ENCODE data around the gene ITPKC. TPM values are rescaled to one million over a fixed set of nuclear protein-coding genes. Genes with fewer than 3 reads are reported as not detected.

ITPKC gene
- total RNA-seq, 1 donor from 2014 or later = 13.8 TPM

DNA sequence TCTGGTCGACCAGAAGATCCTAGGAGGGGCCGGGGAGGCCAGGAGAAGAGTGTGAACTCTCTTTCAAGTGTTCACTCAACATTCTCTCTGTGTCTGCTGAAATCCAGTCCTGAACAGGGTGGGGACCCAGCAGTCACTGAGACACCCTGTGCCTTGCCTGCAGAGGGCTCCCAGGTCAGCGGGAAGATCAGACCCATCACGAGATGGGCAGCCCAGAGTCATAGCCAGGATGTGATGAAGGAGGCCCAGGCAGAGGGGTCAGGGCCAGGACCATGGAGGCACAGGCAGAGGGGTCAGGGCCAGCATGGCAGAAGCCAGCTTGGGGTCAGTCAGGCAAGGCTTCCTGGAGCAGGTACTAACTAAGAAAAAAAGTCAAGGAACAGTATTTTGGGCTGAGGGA lies 35.9 kb upstream of the ITPKC start:
- H3K4me3 Mint-ChIP-seq (ENCODE audit: unreplicated experiment) = no peak overlapping the region
- H3K36me3 Mint-ChIP-seq (ENCODE audit: unreplicated experiment) = peaks cover 11% of the 10 kb centered on the region
- DNase-seq = no peak
- H3K27ac Mint-ChIP-seq (ENCODE audit: unreplicated experiment) = no peak overlapping the region
- peaks cover 2% of the 10 kb centered on the region for H3K9me3 Mint-ChIP-seq (ENCODE audit: unreplicated experiment)
- H3K4me1 Mint-ChIP-seq (ENCODE audit: low read depth, unreplicated experiment) = peaks cover 4% of the 10 kb centered on the region
- H3K27me3 Mint-ChIP-seq (ENCODE audit: unreplicated experiment) = peaks cover 2% of the 10 kb centered on the region
- TF ChIP-seq, protein P1, sequence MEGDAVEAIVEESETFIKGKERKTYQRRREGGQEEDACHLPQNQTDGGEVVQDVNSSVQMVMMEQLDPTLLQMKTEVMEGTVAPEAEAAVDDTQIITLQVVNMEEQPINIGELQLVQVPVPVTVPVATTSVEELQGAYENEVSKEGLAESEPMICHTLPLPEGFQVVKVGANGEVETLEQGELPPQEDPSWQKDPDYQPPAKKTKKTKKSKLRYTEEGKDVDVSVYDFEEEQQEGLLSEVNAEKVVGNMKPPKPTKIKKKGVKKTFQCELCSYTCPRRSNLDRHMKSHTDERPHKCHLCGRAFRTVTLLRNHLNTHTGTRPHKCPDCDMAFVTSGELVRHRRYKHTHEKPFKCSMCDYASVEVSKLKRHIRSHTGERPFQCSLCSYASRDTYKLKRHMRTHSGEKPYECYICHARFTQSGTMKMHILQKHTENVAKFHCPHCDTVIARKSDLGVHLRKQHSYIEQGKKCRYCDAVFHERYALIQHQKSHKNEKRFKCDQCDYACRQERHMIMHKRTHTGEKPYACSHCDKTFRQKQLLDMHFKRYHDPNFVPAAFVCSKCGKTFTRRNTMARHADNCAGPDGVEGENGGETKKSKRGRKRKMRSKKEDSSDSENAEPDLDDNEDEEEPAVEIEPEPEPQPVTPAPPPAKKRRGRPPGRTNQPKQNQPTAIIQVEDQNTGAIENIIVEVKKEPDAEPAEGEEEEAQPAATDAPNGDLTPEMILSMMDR (IDR thresholded peaks at IDR 0.05; ENCODE audit: partially characterized antibody, unreplicated experiment) = no peak

- DNase-seq = no peak
- TF ChIP-seq, protein P1 (IDR thresholded peaks at IDR 0.05; ENCODE audit: partially characterized antibody, unreplicated experiment) = no peak
- Mint-ChIP-seq H3K9me3 (ENCODE audit: unreplicated experiment) (peaks cover 2% of the 10 kb centered on the region), H3K36me3 (ENCODE audit: unreplicated experiment) (peaks cover 11% of the 10 kb centered on the region), H3K4me1 (ENCODE audit: low read depth, unreplicated experiment) (peaks cover 4% of the 10 kb centered on the region), H3K27ac (ENCODE audit: unreplicated experiment) (no peak overlapping the region), H3K27me3 (ENCODE audit: unreplicated experiment) (peaks cover 2% of the 10 kb centered on the region), H3K4me3 (ENCODE audit: unreplicated experiment) (no peak overlapping the region)
These were observed 34.4 kb upstream of the ITPKC start for GRCh38 chr19:40682431-40682964.

DNA sequence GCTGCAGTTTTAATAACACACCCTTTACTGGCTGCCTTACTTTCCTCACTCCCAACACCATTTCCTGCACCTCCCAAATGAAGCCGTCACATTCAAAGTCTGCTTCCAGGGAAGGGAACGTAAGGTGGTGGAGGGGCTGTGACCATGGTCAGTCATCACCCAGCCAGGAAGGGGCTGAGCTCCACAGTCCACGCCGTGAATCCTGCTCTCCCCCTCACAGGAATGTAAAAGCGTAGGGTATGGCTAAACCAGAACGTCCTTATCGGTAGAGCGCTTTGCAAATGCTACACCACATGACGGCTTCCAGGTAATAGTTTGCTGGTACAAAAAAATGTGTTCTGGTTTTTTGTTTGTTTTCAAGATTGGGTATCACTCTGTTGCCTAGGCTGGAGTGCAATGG lies 33.5 kb upstream of the ITPKC start:
- peaks cover 2% of the 10 kb centered on the region for H3K9me3 Mint-ChIP-seq (ENCODE audit: unreplicated experiment)
- DNase-seq = no peak
- no peak overlapping the region for H3K27ac Mint-ChIP-seq (ENCODE audit: unreplicated experiment)
- peaks cover 4% of the 10 kb centered on the region for H3K4me1 Mint-ChIP-seq (ENCODE audit: low read depth, unreplicated experiment)
- peaks cover 11% of the 10 kb centered on the region for H3K36me3 Mint-ChIP-seq (ENCODE audit: unreplicated experiment)
- TF ChIP-seq, protein P1 (IDR thresholded peaks at IDR 0.05; ENCODE audit: partially characterized antibody, unreplicated experiment) = no peak
- peaks cover 2% of the 10 kb centered on the region for H3K27me3 Mint-ChIP-seq (ENCODE audit: unreplicated experiment)
- no peak overlapping the region for H3K4me3 Mint-ChIP-seq (ENCODE audit: unreplicated experiment)

DNA sequence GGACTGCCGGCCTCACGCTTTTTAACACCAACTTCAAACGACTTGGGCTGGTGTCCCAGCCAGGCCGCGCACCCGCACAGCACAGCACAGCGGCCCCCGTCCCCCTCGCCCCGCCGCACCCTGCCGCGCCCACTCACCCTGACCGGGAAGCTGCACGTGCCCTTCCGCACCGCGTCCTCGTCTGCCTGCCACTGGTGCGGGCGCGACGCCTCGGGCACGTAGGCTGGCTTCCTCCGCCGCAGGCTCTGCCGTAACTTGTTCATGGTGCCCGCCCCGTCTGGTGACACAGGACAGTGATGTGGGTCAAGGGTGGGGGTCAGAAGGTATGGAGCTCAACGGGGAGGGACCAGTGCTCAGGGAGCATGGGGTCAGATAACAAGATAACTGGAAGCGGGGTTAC lies 32.6 kb upstream of the ITPKC start:
- Mint-ChIP-seq H3K9me3 (ENCODE audit: unreplicated experiment) (peaks cover 2% of the 10 kb centered on the region), H3K4me3 (ENCODE audit: unreplicated experiment) (no peak overlapping the region), H3K27me3 (ENCODE audit: unreplicated experiment) (peaks cover 2% of the 10 kb centered on the region), H3K4me1 (ENCODE audit: low read depth, unreplicated experiment) (peaks cover 4% of the 10 kb centered on the region), H3K27ac (ENCODE audit: unreplicated experiment) (no peak overlapping the region), H3K36me3 (ENCODE audit: unreplicated experiment) (peaks cover 11% of the 10 kb centered on the region)
- TF ChIP-seq, protein P1 (IDR thresholded peaks at IDR 0.05; ENCODE audit: partially characterized antibody, unreplicated experiment) = no peak
- DNase-seq = no peak

- Mint-ChIP-seq H3K4me1 (ENCODE audit: low read depth, unreplicated experiment) (peaks cover 4% of the 10 kb centered on the region), H3K27ac (ENCODE audit: unreplicated experiment) (peak overlapping the region; percentile 36), H3K36me3 (ENCODE audit: unreplicated experiment) (peaks cover 11% of the 10 kb centered on the region), H3K27me3 (ENCODE audit: unreplicated experiment) (no peaks in the 10 kb centered on the region), H3K9me3 (ENCODE audit: unreplicated experiment) (peaks cover 2% of the 10 kb centered on the region), H3K4me3 (ENCODE audit: unreplicated experiment) (peak overlapping the region; percentile 50)
- TF ChIP-seq, protein P1 (IDR thresholded peaks at IDR 0.05; ENCODE audit: partially characterized antibody, unreplicated experiment) = no peak
- DNase-seq = no peak
These were observed 31.8 kb upstream of the ITPKC start for GRCh38 chr19:40685016-40685526.
